Suprapubic skin (tissue), 4 donors: ENCODE results near the gene TMPRSS4. TPM values are rescaled to one million over a fixed set of nuclear protein-coding genes. Genes with fewer than 3 reads are reported as not detected.

Source experiments
- DNase-seq, 2 donors: peaks; one replicate each; pipeline ENCODE4 v3.0.0-alpha.2; 2019; ENCODE audit warnings: low spot score in 2 of 2
- H3K27ac ChIP-seq: fragments of 200-600 bp; sonication (generic); one replicate; pipeline ENCODE4 v1.5.1; 2019
- H3K27me3 ChIP-seq: fragments of 200-600 bp; sonication (generic); one replicate; pipeline ENCODE4 v1.5.1; 2019
- H3K36me3 ChIP-seq: fragments of 200-600 bp; sonication (generic); one replicate; pipeline ENCODE4 v1.5.1; 2019
- H3K4me1 ChIP-seq: fragments of 200-600 bp; sonication (generic); one replicate; pipeline ENCODE4 v1.5.1; 2019
- H3K4me3 ChIP-seq: fragments of 200-600 bp; sonication (generic); one replicate; pipeline ENCODE4 v1.5.1; 2019; ENCODE audit warnings: mild to moderate bottlenecking
- H3K9me3 ChIP-seq: fragments of 200-600 bp; sonication (generic); one replicate; pipeline ENCODE4 v1.5.1; 2019
- EP300 ChIP-seq: sonication (generic); formaldehyde crosslinking; IDR thresholded peaks from one replicate; pipeline ENCODE4 v1.6.1; 2017; ENCODE audit warnings: antibody characterized with exemption
- POLR2A ChIP-seq, 2 donors: fragments of 450-650 bp; IDR thresholded peaks; one replicate each; pipeline ENCODE4 v1.6.1; 2017; ENCODE audit warnings: antibody characterized with exemption in 2 of 2, mild to moderate bottlenecking in 2 of 2, moderate library complexity in 2 of 2
- POLR2AphosphoS5 ChIP-seq, 3 donors: sonication (generic); formaldehyde crosslinking; IDR thresholded peaks; one replicate each; pipeline ENCODE4 v1.6.1; 2017; ENCODE audit warnings: antibody characterized with exemption in 3 of 3
- WGBS: methylation state at CpG from one replicate; pipeline ENCODE4 v1.1.5; 2018; 5-methylcytosine and 5-hydroxymethylcytosine counted together
- total RNA-seq, 4 donors: library from RNA; depleted of rRNA; stranded (reverse); fragments of >200 nt; gene quantifications; one replicate each; pipeline ENCODE4 v1.1.0, GENCODE V29; 2016
- TF ChIP-seq, protein P1 (sequence below), 2 donors: fragments of 200-600 bp in 1 of 2; fragments of 450-650 bp in 1 of 2; sonication (generic) in 1 of 2; IDR thresholded peaks; one replicate each; pipeline ENCODE4 v1.5.1; 2016 to 2019; ENCODE audit warnings: antibody characterized with exemption in 2 of 2, mild to moderate bottlenecking in 1 of 2, moderate library complexity in 1 of 2

The TMPRSS4 gene
- total RNA-seq, 4 donors from 2014 or later, result 1.6 to 17.0 (median 2.4) TPM

DNA sequence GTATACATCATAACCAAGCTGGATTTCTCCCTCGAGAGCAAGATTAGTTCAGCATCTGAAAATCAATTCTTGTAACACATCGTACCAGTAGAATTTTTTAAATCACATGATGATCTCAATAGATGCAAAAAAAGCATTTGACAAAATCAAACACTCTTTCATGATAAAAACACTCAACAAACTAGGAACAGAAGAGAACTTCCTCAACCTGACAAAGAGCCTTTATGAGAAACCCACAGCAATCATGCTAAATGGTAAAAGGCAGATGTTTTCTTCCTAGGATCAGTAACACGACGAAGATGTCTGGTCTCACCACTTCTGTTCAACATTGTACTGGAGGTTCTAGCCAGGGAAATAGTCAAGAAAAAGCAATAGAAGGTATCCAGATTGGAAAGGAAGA is 34.1 kb upstream of the TMPRSS4 start:
- H3K4me1 ChIP-seq, result peaks cover 20% of the 10 kb centered on the region
- no peak overlapping the region for H3K27ac ChIP-seq
- H3K27me3 ChIP-seq, result no peaks in the 10 kb centered on the region
- TF ChIP-seq EP300 (no peak), POLR2A (IDR thresholded peaks at IDR 0.05) (no peak), POLR2AphosphoS5 (IDR thresholded peaks at IDR 0.05) (no peak)
- TF ChIP-seq, protein P1, sequence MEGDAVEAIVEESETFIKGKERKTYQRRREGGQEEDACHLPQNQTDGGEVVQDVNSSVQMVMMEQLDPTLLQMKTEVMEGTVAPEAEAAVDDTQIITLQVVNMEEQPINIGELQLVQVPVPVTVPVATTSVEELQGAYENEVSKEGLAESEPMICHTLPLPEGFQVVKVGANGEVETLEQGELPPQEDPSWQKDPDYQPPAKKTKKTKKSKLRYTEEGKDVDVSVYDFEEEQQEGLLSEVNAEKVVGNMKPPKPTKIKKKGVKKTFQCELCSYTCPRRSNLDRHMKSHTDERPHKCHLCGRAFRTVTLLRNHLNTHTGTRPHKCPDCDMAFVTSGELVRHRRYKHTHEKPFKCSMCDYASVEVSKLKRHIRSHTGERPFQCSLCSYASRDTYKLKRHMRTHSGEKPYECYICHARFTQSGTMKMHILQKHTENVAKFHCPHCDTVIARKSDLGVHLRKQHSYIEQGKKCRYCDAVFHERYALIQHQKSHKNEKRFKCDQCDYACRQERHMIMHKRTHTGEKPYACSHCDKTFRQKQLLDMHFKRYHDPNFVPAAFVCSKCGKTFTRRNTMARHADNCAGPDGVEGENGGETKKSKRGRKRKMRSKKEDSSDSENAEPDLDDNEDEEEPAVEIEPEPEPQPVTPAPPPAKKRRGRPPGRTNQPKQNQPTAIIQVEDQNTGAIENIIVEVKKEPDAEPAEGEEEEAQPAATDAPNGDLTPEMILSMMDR (IDR thresholded peaks at IDR 0.05), result no peak
- 61% methylated on average over 4 of the region's 4 CpGs for WGBS
- no peak overlapping the region for H3K4me3 ChIP-seq
- H3K9me3 ChIP-seq, result no peaks in the 10 kb centered on the region
- DNase-seq, result no peak
- H3K36me3 ChIP-seq, result no peaks in the 10 kb centered on the region

DNA sequence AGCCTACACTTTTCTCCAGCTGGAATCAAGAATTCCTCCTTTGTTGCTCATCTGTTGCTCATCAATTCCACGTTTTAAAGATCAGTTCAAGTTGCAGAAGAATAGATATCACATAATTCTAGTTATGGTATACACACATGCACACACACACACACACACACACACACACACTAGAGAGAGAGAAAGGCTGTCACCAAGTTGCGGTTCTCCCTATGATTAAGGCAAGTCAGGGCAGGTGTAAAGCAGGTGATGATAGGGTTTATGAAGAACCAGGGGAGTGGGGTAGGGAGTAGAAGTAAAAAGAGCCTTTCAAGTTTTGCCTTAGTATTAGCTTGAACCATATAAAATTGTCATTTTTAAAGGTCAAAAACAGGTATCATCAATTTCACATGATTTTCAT is 31.7 kb upstream of the TMPRSS4 start:
- 45% methylated on average over 2 of the region's 2 CpGs for WGBS
- no peaks in the 10 kb centered on the region for H3K27me3 ChIP-seq
- no peak for DNase-seq
- H3K4me3 ChIP-seq, result no peak overlapping the region
- no peaks in the 10 kb centered on the region for H3K36me3 ChIP-seq
- TF ChIP-seq POLR2A (IDR thresholded peaks at IDR 0.05), result no peak
- no peaks in the 10 kb centered on the region for H3K9me3 ChIP-seq
- H3K4me1 ChIP-seq, result peaks cover 20% of the 10 kb centered on the region
- H3K27ac ChIP-seq, result no peak overlapping the region

DNA sequence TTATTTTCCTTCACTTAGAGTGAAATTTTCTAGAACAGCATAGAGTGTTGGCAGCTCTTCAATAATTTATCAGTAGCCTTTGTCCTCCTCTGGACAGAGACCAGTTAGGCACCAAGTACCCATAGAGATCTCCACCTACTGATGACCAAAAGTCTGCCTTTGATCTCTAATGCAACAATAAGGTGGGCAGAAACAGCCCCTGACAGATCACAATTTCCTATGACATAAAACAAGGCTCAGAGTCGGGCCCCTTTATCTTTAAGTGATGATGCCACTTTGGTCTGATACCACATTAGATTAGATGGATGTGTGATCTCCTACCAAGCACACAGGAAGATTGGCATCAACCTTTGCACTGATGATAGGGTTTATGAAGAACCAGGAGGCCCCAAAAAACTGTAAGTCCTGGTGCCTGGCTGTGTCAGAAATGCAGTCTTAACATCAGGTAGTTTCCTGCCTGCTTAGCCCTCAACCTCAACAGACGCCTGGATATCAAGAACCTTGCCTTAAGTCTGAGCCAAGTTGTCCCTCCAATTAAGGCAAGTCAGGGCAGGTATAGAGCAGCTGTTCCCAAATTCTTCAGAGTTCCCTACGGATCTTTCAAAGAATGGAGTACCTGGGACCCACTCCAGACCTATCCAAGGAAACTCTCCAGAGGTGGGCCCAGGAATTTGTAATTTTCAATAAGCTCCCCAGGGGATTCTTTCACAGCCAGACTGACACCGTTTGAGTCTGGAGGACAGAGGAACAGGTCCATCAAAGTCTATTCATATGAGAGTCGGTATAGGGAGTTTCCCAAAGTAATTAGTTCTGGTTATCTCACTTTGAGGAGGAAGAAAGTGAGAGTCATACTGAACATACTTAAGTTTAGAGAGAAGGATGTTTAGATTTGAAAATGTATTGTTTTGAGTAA is 30.6 kb upstream of the TMPRSS4 start:
- DNase-seq, result no peak
- H3K36me3 ChIP-seq, result no peaks in the 10 kb centered on the region
- H3K27me3 ChIP-seq, result no peaks in the 10 kb centered on the region
- H3K9me3 ChIP-seq, result no peaks in the 10 kb centered on the region
- 35% methylated on average over 5 of the region's 5 CpGs for WGBS
- H3K4me3 ChIP-seq, result no peak overlapping the region
- peaks cover 20% of the 10 kb centered on the region for H3K4me1 ChIP-seq
- H3K27ac ChIP-seq, result no peak overlapping the region
- TF ChIP-seq, protein P1 (IDR thresholded peaks at IDR 0.05), result no peak
- TF ChIP-seq EP300, result no peak
- no peak for TF ChIP-seq POLR2AphosphoS5 (IDR thresholded peaks at IDR 0.05)
- no peak for TF ChIP-seq POLR2A (IDR thresholded peaks at IDR 0.05)

DNA sequence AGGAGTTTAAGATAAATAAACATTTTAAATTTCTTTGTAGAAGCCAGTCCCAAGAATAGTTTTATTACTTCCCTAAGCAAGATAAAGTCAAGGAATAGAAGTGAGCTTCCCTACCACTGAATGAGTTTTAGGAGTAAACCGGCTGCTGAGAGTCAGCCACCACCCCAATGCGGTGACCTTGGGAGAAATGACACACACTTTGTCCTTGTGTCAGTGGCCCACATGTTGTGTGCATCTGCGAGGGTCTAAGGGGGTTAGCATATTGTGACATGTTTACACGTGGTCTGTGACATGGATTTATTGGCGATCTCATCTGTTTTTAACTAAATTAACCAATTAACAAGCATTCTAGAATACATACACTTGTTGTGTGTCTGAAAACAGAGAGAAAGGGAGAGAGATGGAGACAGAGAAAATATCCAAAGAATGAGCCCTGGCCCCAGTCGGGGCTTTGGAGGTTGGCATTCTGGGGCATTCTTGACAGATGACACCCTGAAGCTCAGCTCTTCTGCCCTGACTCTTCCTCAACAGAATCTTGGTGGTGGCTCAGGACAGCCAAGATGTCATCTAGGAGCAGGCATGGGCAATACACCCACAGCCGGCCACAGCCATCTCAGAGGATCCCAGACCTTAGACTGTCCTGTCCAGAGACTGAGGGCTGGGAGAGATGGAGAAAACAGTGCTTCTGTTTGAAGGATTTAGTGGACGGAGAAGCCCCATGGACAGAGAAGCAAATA is 29.7 kb upstream of the TMPRSS4 start:
- H3K4me3 ChIP-seq, result no peak overlapping the region
- H3K36me3 ChIP-seq, result no peaks in the 10 kb centered on the region
- TF ChIP-seq POLR2A (IDR thresholded peaks at IDR 0.05) (no peak), POLR2AphosphoS5 (IDR thresholded peaks at IDR 0.05) (no peak), EP300 (no peak)
- TF ChIP-seq, protein P1 (IDR thresholded peaks at IDR 0.05), result no peak
- WGBS, result 68% methylated on average over 8 of the region's 8 CpGs
- no peak overlapping the region for H3K27ac ChIP-seq
- H3K27me3 ChIP-seq, result no peaks in the 10 kb centered on the region
- peaks cover 20% of the 10 kb centered on the region for H3K4me1 ChIP-seq
- no peaks in the 10 kb centered on the region for H3K9me3 ChIP-seq
- DNase-seq, result no peak

DNA sequence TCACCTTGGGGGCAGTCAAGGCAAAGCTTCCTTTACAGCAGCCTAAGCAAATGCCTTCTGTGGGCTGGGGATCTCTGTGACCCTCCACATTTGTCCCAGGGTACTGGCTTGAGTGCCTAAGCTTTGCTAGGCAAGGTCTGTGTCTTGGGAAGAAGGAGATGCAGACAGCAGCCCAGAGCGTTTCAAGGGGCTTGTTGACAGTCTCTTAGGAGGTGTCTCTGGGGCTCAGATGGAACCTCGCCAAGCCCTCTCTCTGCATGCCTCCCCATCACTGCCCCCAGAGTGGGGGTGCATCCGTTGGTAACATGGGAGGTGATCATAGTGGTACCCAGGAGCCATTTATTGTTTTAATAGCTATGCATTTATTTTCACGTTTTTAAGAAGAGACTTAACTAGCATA is 29.1 kb upstream of the TMPRSS4 start:
- H3K27me3 ChIP-seq, result no peaks in the 10 kb centered on the region
- peaks cover 20% of the 10 kb centered on the region for H3K4me1 ChIP-seq
- TF ChIP-seq EP300, result no peak
- no peak for TF ChIP-seq POLR2AphosphoS5 (IDR thresholded peaks at IDR 0.05)
- H3K27ac ChIP-seq, result no peak overlapping the region
- WGBS, result 85% methylated on average over 4 of the region's 4 CpGs
- DNase-seq, result no peak
- H3K4me3 ChIP-seq, result no peak overlapping the region
- H3K36me3 ChIP-seq, result no peaks in the 10 kb centered on the region
- H3K9me3 ChIP-seq, result no peaks in the 10 kb centered on the region
